Mononuclear cell (primary cell): ENCODE measurements around the gene C19orf44. TPM values are rescaled to one million over a fixed set of nuclear protein-coding genes. Genes with fewer than 3 reads are reported as not detected.
"Not testable (repeated sequence)": the region's sequence is repeated elsewhere in the genome, so short reads cannot be mapped to it uniquely, and the experiment has no call there.

Experiments
- H3K27me3 ChIP-seq: 2 replicates; pipeline ENCODE4 v1.6.0; 2011; ENCODE audit warnings: low read length, control low read depth; ENCODE audit not compliant: insufficient read depth
- H3K4me1 ChIP-seq: 2 replicates; pipeline ENCODE4 v1.5.1; 2011; ENCODE audit warnings: mild to moderate bottlenecking, low read length, control low read depth; ENCODE audit not compliant: insufficient read depth
- H3K4me3 ChIP-seq: 2 replicates; pipeline ENCODE4 v1.5.1; 2011; ENCODE audit warnings: mild to moderate bottlenecking, low read length, moderate library complexity
- H3K9me3 ChIP-seq: 2 replicates; pipeline ENCODE4 v1.5.1; 2011; ENCODE audit warnings: low read depth, mild to moderate bottlenecking, control low read depth, low read length
- total RNA-seq: library from RNA; depleted of rRNA; stranded (reverse); fragments of >200 nt; gene quantifications from one replicate; pipeline ENCODE4 v1.2.3, GENCODE V29; 2012

The C19orf44 gene
- 0.10 TPM for total RNA-seq

DNA sequence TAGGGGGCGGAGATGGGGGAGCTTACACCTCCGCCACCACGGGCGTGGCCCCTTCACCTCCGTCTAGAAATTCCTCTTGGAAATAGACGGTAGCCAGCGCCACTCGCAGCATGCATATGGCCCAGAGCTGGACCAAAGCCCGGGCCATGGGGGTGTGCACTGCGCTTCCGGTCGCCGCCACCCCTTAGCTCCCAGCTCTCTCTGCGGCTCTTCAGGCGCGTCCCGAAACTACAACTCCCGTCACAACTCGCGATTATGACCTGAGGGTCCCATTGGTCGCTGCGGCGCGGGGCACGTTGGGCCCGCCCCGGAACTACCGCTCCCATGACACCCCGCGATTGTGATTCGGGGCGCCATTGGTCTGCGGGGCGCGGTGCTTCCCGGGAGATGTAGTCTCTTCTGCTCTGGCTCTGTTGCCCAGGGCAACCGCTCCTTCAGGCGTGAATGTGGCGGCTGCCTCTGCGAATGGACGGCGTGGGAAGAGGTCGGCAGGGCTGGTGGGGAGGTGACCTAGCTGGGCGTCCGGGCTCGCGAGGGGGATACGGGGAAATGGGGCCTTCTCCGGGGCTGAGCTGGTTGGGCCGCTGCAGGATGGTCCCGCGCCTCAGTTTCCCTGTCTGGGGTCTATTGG lies at the start of gene C19orf44, which contains the start of gene CALR3:
Gene C19orf44 (plus strand): TSS at position 413 of the 631 bp plus-strand sequence. CDS start 4,399 bp downstream, outside the sequence.
Gene CALR3 (minus strand): TSS at position 186 of the 631 bp plus-strand sequence. CDS start 38 bp downstream, at position 148.
- Histone ChIP-seq H3K4me3 (peak within 1 kb of the TSS; percentile 61), H3K9me3 (no peaks in the 10 kb centered on the region), H3K27me3 (no peaks in the 10 kb centered on the region), H3K4me1 (peaks cover 13% of the 10 kb centered on the region)

DNA sequence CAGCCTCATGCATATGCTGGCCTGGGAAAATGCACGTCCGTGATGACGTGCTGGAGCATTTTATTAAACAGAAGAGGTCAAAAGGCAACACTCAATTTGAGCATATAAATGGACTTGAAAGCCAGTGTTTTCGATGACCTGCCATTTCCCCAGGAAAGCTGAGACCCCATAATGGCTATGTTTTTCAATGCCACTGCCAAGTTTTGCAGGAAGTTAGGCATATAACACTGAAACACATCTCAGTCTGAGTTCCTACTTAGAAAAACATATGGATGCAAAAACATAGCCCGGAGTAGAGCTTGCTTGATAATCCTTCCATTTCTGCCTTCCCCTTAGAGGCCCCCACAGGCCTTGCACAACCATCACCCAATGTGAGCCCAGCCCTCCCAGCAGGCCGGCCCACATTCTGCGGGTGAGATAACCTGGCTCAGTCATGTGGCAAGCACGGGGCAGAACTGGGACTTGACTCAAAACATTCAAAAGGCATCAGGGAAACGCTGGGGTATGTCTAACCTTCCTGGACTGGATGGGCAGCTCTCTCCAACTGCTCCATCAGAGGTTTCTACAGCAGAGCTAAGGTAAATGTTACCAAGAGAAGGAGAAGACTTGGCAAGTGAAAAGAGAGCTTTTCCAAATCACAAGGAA lies 49.3 kb upstream of the C19orf44 start:
- Histone ChIP-seq H3K4me1 (peaks cover 91% of the 10 kb centered on the region), H3K4me3 (no peak overlapping the region), H3K27me3 (no peaks in the 10 kb centered on the region), H3K9me3 (no peaks in the 10 kb centered on the region)

DNA sequence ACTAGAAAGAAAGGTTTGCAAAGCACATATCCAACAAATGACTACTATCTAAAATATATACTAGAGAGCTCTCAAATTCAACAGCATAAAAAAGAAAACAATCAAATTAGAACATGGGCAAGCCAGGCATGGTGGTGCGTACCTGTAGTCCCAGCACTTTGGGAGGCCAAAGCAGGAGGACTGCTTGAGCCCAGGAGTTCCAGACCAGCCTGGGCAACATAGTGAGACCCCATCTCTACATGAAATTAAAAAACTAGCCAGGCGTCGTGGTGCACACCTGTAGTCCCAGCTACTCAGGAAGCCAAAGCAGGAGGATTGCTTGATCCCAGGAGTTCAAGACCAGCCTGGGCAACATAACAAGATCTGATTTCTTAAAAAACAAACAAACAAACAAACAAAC lies 47.3 kb upstream of the C19orf44 start:
- H3K4me3 ChIP-seq, H3K27me3 ChIP-seq, H3K9me3 ChIP-seq: not testable (repeated sequence)
- H3K4me1 ChIP-seq: peaks cover 73% of the 10 kb centered on the region

- H3K9me3 ChIP-seq: no peaks in the 10 kb centered on the region
- no peak overlapping the region for H3K4me3 ChIP-seq
- peaks cover 68% of the 10 kb centered on the region for H3K4me1 ChIP-seq
- H3K27me3 ChIP-seq: no peaks in the 10 kb centered on the region
Measured at GRCh38 chr19:16449330-16449961, 46.7 kb upstream of the C19orf44 start.

DNA sequence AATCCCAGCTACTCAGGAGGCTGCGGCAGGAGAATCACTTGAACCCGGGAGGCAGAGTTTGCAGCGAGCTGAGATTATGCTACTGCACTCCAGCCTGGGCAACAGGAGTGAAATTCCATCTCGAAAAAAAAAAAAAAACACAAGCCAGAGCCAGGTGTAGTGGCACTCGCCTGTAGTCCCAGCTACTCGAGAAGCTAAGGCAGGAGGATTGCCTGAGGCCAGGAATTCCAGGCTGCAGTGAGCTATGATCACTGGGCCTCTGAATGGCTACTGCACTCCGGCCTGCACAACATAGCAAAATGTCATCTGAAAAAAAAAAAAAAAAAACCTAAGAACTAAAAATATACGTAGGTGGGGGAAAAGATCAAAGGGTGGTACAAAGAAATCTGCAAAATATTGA lies 43.9 kb upstream of the C19orf44 start:
- Histone ChIP-seq H3K4me1 (peaks cover 50% of the 10 kb centered on the region), H3K4me3 (no peak overlapping the region), H3K9me3 (no peaks in the 10 kb centered on the region), H3K27me3 (no peaks in the 10 kb centered on the region)

DNA sequence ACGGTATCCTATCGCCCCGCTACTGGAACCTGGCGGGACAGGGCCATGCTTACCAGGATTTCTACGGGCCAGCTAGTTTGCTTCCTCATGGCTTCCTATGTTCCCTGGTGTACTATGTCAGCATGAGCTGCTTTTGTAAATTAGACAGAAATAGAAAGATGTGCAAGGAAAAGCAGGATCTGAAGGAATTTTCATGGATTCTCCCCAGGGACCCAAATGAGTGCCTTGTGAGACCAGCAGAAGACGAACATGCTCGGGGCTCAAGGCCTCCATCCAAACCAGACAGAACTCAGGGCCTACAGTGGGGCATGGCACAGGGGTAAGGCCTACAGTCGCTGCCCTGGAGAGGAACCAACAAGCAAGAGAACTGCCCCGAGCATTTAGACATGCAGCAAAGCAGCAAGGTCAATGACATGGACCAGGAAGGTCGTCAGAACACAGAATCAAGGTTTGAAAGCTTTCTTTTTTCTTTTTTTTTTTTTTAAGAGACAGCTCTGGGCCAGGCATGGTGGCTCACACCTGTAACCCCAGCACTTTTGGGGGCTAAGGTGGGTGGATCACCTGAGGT lies 41.8 kb upstream of the C19orf44 start:
- Histone ChIP-seq H3K9me3 (no peaks in the 10 kb centered on the region), H3K27me3 (no peaks in the 10 kb centered on the region), H3K4me1 (peaks cover 49% of the 10 kb centered on the region), H3K4me3 (no peak overlapping the region)

- Histone ChIP-seq H3K27me3 (no peaks in the 10 kb centered on the region), H3K9me3 (no peaks in the 10 kb centered on the region), H3K4me1 (peaks cover 43% of the 10 kb centered on the region), H3K4me3 (no peak overlapping the region)
Measured at GRCh38 chr19:16455489-16455888, 40.7 kb upstream of the C19orf44 start.

DNA sequence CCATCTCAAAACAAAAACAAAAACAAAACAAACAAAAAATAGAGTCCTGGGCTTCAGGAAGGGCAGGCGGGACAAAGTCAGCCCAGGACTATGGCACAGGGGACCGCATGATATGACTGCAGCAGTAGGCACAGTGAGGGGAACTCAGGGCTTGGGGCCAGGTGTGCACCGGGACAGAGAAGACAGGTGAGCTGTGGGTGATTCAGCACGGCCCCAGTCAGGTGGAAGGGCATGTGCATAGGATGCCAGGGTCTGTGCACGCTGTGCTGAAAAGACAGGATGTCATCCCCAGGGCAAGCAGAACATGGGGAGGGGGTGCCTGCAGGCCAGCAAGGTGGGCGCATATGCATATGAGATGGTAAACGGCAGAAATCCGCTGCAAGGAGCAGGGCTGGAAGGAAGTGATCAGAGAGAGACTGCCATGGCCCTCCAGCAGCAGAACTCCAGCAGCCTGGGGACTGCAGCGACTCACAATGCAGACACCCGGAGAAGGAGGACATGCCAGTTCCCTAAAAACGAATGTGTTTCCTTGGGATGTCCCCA lies 39.5 kb upstream of the C19orf44 start:
- Histone ChIP-seq H3K4me3 (no peak overlapping the region), H3K9me3 (no peaks in the 10 kb centered on the region)

DNA sequence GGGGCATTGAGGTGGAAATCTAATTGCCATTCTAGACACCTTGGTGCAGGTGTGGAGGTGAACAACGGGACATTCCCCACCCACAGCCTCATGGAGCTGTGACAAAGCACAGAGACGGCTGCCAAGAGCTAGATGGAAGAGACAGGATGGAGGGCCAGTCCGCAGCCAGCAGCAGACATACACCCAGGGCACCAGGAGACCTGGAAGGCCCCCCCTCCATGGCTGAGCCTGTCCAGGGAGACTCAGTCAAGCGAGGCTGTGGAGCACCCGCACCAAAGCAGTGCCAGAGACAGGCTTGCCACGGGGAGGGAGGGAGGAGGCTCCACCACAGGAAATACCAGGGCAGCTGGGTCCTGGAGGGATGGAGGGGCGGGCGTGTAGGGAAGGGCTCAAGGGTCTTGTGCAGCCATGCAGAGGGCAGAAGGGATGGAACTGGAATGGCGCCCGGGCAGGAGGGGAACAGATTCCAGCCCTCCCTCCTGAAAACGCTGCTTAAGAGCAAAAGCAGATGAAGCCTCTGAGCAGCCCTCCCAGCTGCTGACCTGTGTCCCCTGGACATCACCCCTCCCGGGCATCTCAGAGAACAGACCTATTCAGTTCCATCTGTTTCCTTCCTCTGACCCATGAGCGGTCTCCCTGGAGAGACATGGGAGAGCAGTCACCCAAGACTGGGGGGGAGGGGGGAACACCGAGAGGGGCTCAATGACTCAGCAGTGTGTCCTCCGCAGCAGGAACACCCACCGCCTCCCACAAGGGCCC lies 38.8 kb upstream of the C19orf44 start:
- H3K4me1 ChIP-seq: peaks cover 46% of the 10 kb centered on the region
- no peak overlapping the region for H3K4me3 ChIP-seq
- no peaks in the 10 kb centered on the region for H3K9me3 ChIP-seq
- no peaks in the 10 kb centered on the region for H3K27me3 ChIP-seq

More for the DNA sequence above, 39.5 kb upstream of the C19orf44 start:
- H3K4me1 ChIP-seq: peaks cover 40% of the 10 kb centered on the region
- no peaks in the 10 kb centered on the region for H3K27me3 ChIP-seq

DNA sequence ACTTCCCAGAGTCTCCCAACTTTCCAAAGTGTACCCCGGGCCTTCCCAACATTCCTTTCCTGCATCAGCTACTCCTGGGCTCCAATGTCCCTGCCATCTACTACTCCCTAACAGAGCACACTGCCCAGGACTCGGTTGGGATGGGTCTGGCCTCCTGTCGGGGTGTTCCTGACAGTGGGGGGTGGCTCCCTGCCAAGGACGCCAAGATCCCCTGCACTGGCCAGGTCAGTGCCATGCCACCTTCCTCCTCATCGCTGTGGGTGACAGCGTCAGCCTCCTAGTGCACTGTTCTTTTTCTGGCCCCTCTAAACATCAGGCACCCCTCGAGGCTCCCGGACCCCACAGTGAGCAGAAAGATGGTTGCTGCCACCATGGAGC lies 38.3 kb upstream of the C19orf44 start:
- Histone ChIP-seq H3K27me3 (no peaks in the 10 kb centered on the region), H3K4me1 (peaks cover 51% of the 10 kb centered on the region), H3K4me3 (no peak overlapping the region), H3K9me3 (no peaks in the 10 kb centered on the region)

DNA sequence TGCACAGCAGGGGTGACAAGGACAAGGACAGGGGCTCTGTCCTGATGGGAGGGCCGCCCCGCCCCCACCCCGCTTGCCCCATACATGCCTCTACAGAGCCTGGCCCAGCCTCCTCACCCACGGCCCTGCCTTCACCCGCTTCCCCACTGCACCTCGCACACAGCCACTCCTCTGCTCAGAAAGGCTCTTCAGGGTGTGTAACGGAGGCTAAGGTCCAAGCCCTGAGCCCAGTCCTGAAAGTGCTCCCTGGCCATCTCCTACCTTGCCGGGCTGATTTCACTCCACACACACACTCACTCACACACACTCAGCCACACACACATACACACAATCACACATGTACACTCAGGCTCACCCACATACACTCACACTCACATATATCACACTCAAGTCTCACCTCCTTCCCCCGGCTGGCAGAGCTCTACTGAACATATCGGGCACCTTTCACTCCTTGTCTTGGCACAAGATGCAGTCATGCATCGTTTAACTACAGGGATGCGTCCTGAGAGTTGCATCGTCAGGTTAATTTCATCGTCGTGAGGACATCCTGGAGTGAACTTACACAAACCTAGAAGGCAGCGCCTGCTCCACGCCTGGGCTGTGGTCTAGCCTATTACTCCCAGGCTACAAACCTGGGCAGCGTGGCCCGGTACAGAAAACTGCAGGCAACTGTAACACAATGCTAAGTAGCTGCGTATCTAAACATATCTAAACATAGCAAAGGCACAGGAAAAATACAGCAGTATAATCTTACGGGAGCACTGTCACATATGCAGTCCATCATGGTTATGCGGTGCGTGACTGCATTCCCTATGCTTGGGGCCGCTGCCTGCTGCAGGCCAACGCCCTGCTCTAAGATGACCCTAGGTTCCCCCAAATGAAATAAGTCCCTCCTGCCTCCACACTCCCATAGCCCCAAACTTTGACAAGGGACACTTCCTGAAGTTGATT lies 37.5 kb upstream of the C19orf44 start:
- H3K9me3 ChIP-seq: no peaks in the 10 kb centered on the region
- peaks cover 58% of the 10 kb centered on the region for H3K4me1 ChIP-seq
- H3K27me3 ChIP-seq: no peaks in the 10 kb centered on the region
- no peak overlapping the region for H3K4me3 ChIP-seq

DNA sequence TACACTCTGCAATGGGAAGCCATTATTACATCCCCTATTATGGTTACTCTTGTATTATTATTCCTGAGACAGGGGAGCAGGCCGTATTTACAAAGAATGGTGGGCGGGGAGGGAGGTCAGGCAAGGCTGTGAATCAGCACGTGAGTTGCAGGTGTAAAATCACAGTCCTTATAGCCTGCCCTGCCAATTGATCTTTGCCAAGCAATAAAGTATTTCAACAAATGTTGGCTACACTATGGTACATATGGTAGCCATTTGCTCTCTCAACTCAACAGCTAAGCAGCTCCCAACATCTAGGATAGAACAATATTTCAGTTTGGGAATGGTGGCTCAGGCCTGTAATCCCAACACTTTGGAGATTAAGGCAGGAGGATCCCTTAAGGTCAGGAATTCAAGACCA lies 36.5 kb upstream of the C19orf44 start:
- H3K9me3 ChIP-seq: no peaks in the 10 kb centered on the region
- H3K27me3 ChIP-seq: no peaks in the 10 kb centered on the region
- H3K4me1 ChIP-seq: peaks cover 55% of the 10 kb centered on the region

GRCh38 chr19:16460454-16460853 lies 35.7 kb upstream of the C19orf44 start:
- Histone ChIP-seq H3K4me3 (no peak overlapping the region), H3K4me1 (peaks cover 58% of the 10 kb centered on the region), H3K9me3 (no peaks in the 10 kb centered on the region)

More for the DNA sequence above, 36.5 kb upstream of the C19orf44 start:
- no peak overlapping the region for H3K4me3 ChIP-seq

GRCh38 chr19:16461630-16462051 lies 34.6 kb upstream of the C19orf44 start:
- H3K9me3 ChIP-seq: no peaks in the 10 kb centered on the region
- H3K27me3 ChIP-seq: no peaks in the 10 kb centered on the region
- H3K4me1 ChIP-seq: peaks cover 57% of the 10 kb centered on the region
- H3K4me3 ChIP-seq: no peak overlapping the region

More at GRCh38 chr19:16460454-16460853, 35.7 kb upstream of the C19orf44 start:
- H3K27me3 ChIP-seq: no peaks in the 10 kb centered on the region
